Pancreas (tissue), 10 donors: ENCODE measurements around the gene SYK. TPM values are rescaled to one million over a fixed set of nuclear protein-coding genes. Genes with fewer than 3 reads are reported as not detected.

ENCODE experiments used
- ATAC-seq, 4 donors: fragments of 200-7000 bp; cut with Tn5 transposase; one replicate each; pipeline versions ENCODE4 v1.8.0 to v1.9.1; 2020; ENCODE audit warnings: mild to moderate bottlenecking in 4 of 4, moderate library complexity in 4 of 4
- DNase-seq, 6 donors: peaks; one replicate each; pipeline ENCODE4 v3.0.0-alpha.2; 2020
- FAIRE-seq: peaks from 2 replicates; lab custom pipeline; 2012; peaks lifted over from hg19 to GRCh38; lab: Jason Lieb, UNC
- H3K27ac ChIP-seq, 4 donors: fragments of 200-600 bp; sonication (generic); 1 replicate in 3 of 4; 2 replicates in 1 of 4; pipeline versions ENCODE4 v1.5.0 to v1.8.0; 2020
- H3K27me3 ChIP-seq, 4 donors: fragments of 200-600 bp; one replicate each; pipeline ENCODE4 v1.8.0; 2021
- H3K36me3 ChIP-seq, 3 donors: fragments of 200-600 bp; sonication (generic) in 1 of 3; one replicate each; pipeline versions ENCODE4 v1.5.0 to v1.8.0; 2020 to 2021
- H3K4me1 ChIP-seq, 3 donors: fragments of 200-600 bp; one replicate each; pipeline ENCODE4 v1.8.0; 2021
- H3K4me3 ChIP-seq, 4 donors: fragments of 200-600 bp; sonication (generic) in 2 of 4; one replicate each; pipeline versions ENCODE4 v1.5.0 to v1.8.0; 2020 to 2021
- H3K9me3 ChIP-seq, 4 donors: fragments of 200-600 bp; one replicate each; pipeline ENCODE4 v1.8.0; 2021
- WGBS, 2 donors: extraction: QIAGEN DNeasy Blood & Tissue Kit; methylation state at CpG; one replicate each; pipeline ENCODE4 v1.1.7; 2013; 5-methylcytosine and 5-hydroxymethylcytosine counted together
- intact Hi-C, 3 donors: fragments of 100-400 bp; cut with DNase I; formaldehyde crosslinking; loops; one replicate each; pipeline versions ENCODE4 v1.11.1 to v1.14.2; 2022
- polyA plus RNA-seq, 2 donors: library from polyadenylated mRNA; stranded (reverse); fragments of 200-250 nt; gene quantifications; one replicate each; pipeline ENCODE4 v1.2.3, GENCODE V29; 2013
- total RNA-seq, 6 donors: library from RNA; stranded (reverse); fragmentation: NEBNext Ultra II Directional in 4 of 6; extraction: Animal tissue kit (Norgen Biotek cat#: 25700) in 4 of 6; gene quantifications; one replicate each; pipeline versions ENCODE4 v1.2.1 to v1.2.4, GENCODE V29; 2021 to 2023
- TF ChIP-seq, protein P1 (sequence below), 4 donors: fragments of 200-600 bp; sonication (generic) in 3 of 4; IDR thresholded peaks; one replicate each; pipeline versions ENCODE4 v1.5.0 to v1.8.0; 2021; ENCODE audit warnings: antibody characterized with exemption in 4 of 4
- donor health status: healthy with polysubstance abuse.
- donor health status: DM: no; HTN: no; CAD: no; lungs with moderate emphysema.
- donor health status: DM: no; HTN: no; CAD: no.
- donor health status: control.
- donor health status: control.
- donor health status: Bipolar disorder and iron deficiency.
- donor health status: DM: yes; HTN: yes; CAD: no.
- donor health status: DM: no; HTN: no; CAD: no.
- donor health status: DM: no; HTN: no; CAD: no.
- donor health status: DM: yes; HTN: yes; CAD: no.

Gene SYK
- total and polyA plus RNA-seq, 8 donors, result 5.5 to 41.1 (median 11.3) TPM

DNA sequence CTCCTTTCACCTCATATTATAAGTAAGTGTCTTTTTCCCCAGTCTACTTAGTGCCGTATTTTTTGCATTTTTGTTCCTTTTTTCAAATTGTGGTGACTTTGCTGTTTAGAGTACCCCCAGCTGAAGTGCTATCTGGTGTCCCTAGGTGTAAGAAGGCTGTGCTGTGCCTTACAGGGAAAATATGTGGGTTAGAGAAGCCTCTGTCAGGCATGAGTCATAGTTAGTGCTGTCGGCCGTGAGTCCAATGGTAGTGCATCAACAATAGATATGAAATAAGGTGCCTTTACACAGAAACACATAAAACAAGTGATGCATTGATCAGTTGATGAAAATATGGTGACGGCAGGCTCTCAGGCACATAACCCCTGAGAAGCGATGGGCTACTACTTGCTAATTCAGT lies 20.1 kb downstream of the SYK start:
- FAIRE-seq (no peak), ATAC-seq (no peak), DNase-seq (no peak)
- H3K4me3 ChIP-seq, result no peak overlapping the region
- no peaks in the 10 kb centered on the region for H3K9me3 ChIP-seq
- intact Hi-C loops, result no loop called here
- no peak overlapping the region for H3K27ac ChIP-seq
- 94 to 96% methylated on average over 5 of the region's 5 CpGs for WGBS, 2 donors
- H3K4me1 ChIP-seq, result peaks cover 0 to 8% (median 3%) of the 10 kb centered on the region in 3 donors
- H3K36me3 ChIP-seq, result no peaks in the 10 kb centered on the region
- no peaks in the 10 kb centered on the region for H3K27me3 ChIP-seq
- TF ChIP-seq, protein P1, sequence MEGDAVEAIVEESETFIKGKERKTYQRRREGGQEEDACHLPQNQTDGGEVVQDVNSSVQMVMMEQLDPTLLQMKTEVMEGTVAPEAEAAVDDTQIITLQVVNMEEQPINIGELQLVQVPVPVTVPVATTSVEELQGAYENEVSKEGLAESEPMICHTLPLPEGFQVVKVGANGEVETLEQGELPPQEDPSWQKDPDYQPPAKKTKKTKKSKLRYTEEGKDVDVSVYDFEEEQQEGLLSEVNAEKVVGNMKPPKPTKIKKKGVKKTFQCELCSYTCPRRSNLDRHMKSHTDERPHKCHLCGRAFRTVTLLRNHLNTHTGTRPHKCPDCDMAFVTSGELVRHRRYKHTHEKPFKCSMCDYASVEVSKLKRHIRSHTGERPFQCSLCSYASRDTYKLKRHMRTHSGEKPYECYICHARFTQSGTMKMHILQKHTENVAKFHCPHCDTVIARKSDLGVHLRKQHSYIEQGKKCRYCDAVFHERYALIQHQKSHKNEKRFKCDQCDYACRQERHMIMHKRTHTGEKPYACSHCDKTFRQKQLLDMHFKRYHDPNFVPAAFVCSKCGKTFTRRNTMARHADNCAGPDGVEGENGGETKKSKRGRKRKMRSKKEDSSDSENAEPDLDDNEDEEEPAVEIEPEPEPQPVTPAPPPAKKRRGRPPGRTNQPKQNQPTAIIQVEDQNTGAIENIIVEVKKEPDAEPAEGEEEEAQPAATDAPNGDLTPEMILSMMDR (IDR thresholded peaks at IDR 0.05), result no peak

DNA sequence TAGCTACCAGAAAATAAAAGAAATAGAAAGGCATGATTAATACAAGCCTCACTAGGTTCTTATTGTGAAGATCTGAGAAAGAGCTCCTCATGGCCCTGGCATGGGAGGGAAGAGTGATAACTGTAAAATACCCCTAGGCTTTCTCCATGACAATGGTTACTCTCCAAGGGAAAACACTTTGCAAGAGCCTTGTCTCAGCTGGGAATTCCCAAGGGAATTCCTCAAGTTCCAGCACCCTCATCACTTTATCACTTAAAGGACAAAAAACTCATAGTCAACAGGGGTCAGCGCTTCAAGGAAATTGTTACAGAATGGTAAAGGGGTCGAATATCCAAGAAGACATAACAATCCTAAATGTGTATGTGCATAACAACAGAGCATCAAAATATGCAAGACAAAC lies 21.2 kb downstream of the SYK start:
- H3K4me1 ChIP-seq, result peaks cover 0 to 8% (median 3%) of the 10 kb centered on the region in 3 donors
- FAIRE-seq, result no peak
- no peak overlapping the region for H3K4me3 ChIP-seq
- H3K36me3 ChIP-seq, result no peaks in the 10 kb centered on the region
- H3K27me3 ChIP-seq, result no peaks in the 10 kb centered on the region
- DNase-seq, result no peak
- WGBS, 2 donors, result 94 to 98% methylated on average over 2 of the region's 2 CpGs
- TF ChIP-seq, protein P1 (IDR thresholded peaks at IDR 0.05), result no peak
- no peak overlapping the region for H3K27ac ChIP-seq
- no peak for ATAC-seq
- H3K9me3 ChIP-seq, result no peaks in the 10 kb centered on the region
- intact Hi-C loops, result no loop called here

DNA sequence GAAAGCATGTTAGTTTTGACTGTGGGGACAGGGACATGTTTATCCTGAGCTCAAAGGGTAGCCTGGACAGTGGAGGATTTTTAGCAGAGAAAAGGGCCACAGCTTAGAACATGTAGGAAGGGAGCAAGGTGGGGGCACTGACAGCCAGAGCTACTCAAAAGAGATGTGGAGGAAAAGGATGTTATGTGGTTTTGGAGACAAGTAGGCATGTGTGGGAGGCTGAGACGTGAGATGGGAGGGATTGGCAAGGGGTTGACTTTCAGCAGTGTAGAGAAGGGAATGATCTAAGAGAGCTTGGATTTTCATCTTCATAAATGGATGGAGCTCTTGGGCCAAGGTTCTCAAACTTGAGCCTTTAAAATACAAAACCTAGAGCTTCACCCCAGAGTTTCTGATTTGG lies 24.0 kb downstream of the SYK start:
- Histone ChIP-seq H3K36me3 (no peaks in the 10 kb centered on the region), H3K27ac (no peak overlapping the region), H3K27me3 (no peaks in the 10 kb centered on the region), H3K4me1 (no peaks in the 10 kb centered on the region), H3K9me3 (no peaks in the 10 kb centered on the region), H3K4me3 (no peak overlapping the region)
- DNase-seq (no peak), FAIRE-seq (no peak), ATAC-seq (no peak)
- intact Hi-C loops, result no loop called here
- TF ChIP-seq, protein P1 (IDR thresholded peaks at IDR 0.05), result no peak
- WGBS, 2 donors, result 87 to 92% methylated on average over 1 of the region's 1 CpG

DNA sequence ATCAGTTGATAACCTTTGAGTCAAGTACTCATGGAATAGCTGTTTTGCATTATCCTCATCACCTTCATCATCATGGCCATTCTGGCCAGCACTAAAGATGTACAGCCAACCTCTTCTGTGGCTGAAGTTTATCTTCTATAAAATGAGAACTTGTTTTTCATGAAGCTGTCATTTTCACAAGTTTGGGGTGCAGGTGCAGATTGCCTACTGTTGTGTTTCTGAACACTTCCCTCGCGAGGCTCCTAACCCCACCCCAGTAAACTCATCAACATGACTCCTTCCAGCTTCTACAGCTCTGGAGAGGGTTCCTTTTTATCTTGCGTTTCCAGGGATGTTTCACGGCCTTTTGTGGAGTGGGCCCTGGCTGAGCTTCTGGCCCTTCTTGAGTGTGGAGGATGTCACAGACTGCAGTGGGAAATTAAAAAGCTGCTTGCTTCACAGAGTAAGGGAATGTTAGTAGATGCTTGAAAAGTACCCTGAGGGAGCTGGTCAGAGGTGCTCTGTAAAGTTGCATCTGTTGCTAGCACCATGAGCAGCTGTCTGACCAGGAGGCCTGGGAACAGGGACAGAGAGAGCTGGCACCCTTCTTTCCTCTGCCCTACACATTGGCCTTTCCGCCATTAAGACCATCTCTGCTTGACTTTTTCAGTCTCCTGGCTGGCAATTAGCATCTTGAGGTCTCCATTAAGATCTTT lies 24.9 kb downstream of the SYK start:
- no peak for FAIRE-seq
- H3K4me1 ChIP-seq, result peaks cover 0 to 1% (median under 1%) of the 10 kb centered on the region in 3 donors

More for the DNA sequence above, 24.9 kb downstream of the SYK start:
- TF ChIP-seq, protein P1 (IDR thresholded peaks at IDR 0.05), result no peak
- H3K36me3 ChIP-seq, result no peaks in the 10 kb centered on the region
- no peak overlapping the region for H3K27ac ChIP-seq
- H3K9me3 ChIP-seq, result no peaks in the 10 kb centered on the region
- no peak for DNase-seq
- H3K4me3 ChIP-seq, result no peak overlapping the region
- intact Hi-C loops, result no loop called here
- WGBS, 2 donors, result 94 to 95% methylated on average over 5 of the region's 5 CpGs
- no peaks in the 10 kb centered on the region for H3K27me3 ChIP-seq
- no peak for ATAC-seq
